ENCODE data around the gene ACADL. TPM values are rescaled to one million over a fixed set of nuclear protein-coding genes. Genes with fewer than 3 reads are reported as not detected.

Gene ACADL
- total RNA-seq, 4 donors from 2014 or later: 2.5 to 6.5 (median 3.5) TPM

- TF ChIP-seq POLR2A (IDR thresholded peaks at IDR 0.05) (peak in 1 of 2 donors; percentile 61), CTCF (IDR thresholded peaks at IDR 0.05) (no peak)
- intact Hi-C loops (cut with DNase I; ENCODE audit: low total_unique reads): no loop called here
- DNase-seq (ENCODE audit: low spot score in 2 of 2): peak; percentile 98 to 100
- H3K4me3 ChIP-seq (ENCODE audit: low read depth, poor library complexity, severe bottlenecking): peak within 1 kb of the TSS; percentile 89
- 0 to 1% methylated on average over 37 to 40 of the region's 67 CpGs for WGBS, 2 donors
Observed at GRCh38 chr2:210171309-210172218, 53.7 kb downstream of the ACADL start, which contains the start of gene KANSL1L. KANSL1L (minus strand) TSS chr2:210171409; CDS start chr2:210154582, 16,827 bp downstream.

GRCh38 chr2:210170446-210171303, 54.6 kb downstream of the ACADL start:
- TF ChIP-seq POLR2A (IDR thresholded peaks at IDR 0.05) (peak in 1 of 2 donors; percentile 62), CTCF (IDR thresholded peaks at IDR 0.05) (no peak)
- intact Hi-C loops (cut with DNase I; ENCODE audit: low total_unique reads): no loop called here
- WGBS, 2 donors: 0 to 1% methylated on average over 18 to 20 of the region's 64 CpGs
- peak overlapping the region; percentile 89 for H3K4me3 ChIP-seq (ENCODE audit: low read depth, poor library complexity, severe bottlenecking)
- peak; percentile 95 to 100 for DNase-seq (ENCODE audit: low spot score in 2 of 2)

- H3K4me3 ChIP-seq (ENCODE audit: low read depth, poor library complexity, severe bottlenecking): peak overlapping the region; percentile 61
- intact Hi-C loops (cut with DNase I; ENCODE audit: low total_unique reads): no loop called here
- DNase-seq (ENCODE audit: low spot score in 2 of 2): no peak
- 0% methylated on average over 6 of the region's 6 CpGs for WGBS, 2 donors
- no peak for TF ChIP-seq POLR2A (IDR thresholded peaks at IDR 0.05)
- no peak for TF ChIP-seq CTCF (IDR thresholded peaks at IDR 0.05)
Observed at GRCh38 chr2:210170196-210170445, 55.1 kb downstream of the ACADL start.

- WGBS, 2 donors: 14 to 15% methylated on average over 6 of the region's 6 CpGs
- DNase-seq (ENCODE audit: low spot score in 2 of 2): no peak
- TF ChIP-seq POLR2A (IDR thresholded peaks at IDR 0.05) (no peak), CTCF (IDR thresholded peaks at IDR 0.05) (no peak)
- peak overlapping the region; percentile 61 for H3K4me3 ChIP-seq (ENCODE audit: low read depth, poor library complexity, severe bottlenecking)
- intact Hi-C loops (cut with DNase I; ENCODE audit: low total_unique reads): no loop called here
Observed at GRCh38 chr2:210169516-210170195, 55.6 kb downstream of the ACADL start.

GRCh38 chr2:210167227-210167626, 58.0 kb downstream of the ACADL start:
- TF ChIP-seq POLR2A (IDR thresholded peaks at IDR 0.05) (no peak), CTCF (IDR thresholded peaks at IDR 0.05) (no peak)
- H3K4me3 ChIP-seq (ENCODE audit: low read depth, poor library complexity, severe bottlenecking): no peak overlapping the region
- WGBS, 2 donors: 8 to 15% methylated on average over 1 of the region's 1 CpG
- DNase-seq (ENCODE audit: low spot score in 2 of 2): no peak
- intact Hi-C loops (cut with DNase I; ENCODE audit: low total_unique reads): no loop called here

Measured in lower leg skin (tissue), 4 donors.